Smooth muscle cell (in vitro differentiated cells): ENCODE results near the gene RNF152. TPM values are rescaled to one million over a fixed set of nuclear protein-coding genes. Genes with fewer than 3 reads are reported as not detected.

Source experiments
- DNase-seq: peaks from one replicate; lab custom pipeline; 2025; ENCODE audit not compliant: unreplicated experiment; lab: John Stamatoyannopoulos, UW
- H2AFZ ChIP-seq: fragments of 200-600 bp; sonication (generic); 2 replicates; pipeline ENCODE4 v1.6.0; 2016; ENCODE audit warnings: antibody characterized with exemption, low read depth, mild to moderate bottlenecking
- H3F3A ChIP-seq: fragments of 200-600 bp; sonication (generic); 2 replicates; pipeline ENCODE4 v1.6.0; 2017; ENCODE audit warnings: antibody characterized with exemption, low read depth
- H3K27ac ChIP-seq: fragments of 200-600 bp; sonication (generic); 2 replicates; pipeline ENCODE4 v1.5.1; 2016; ENCODE audit warnings: low read depth, mild to moderate bottlenecking
- H3K27me3 ChIP-seq: fragments of 200-600 bp; sonication (generic); 2 replicates; pipeline ENCODE4 v1.6.1; 2016; ENCODE audit warnings: low read depth, mild to moderate bottlenecking
- H3K36me3 ChIP-seq: fragments of 200-600 bp; sonication (generic); 2 replicates; pipeline ENCODE4 v1.5.1; 2016; ENCODE audit warnings: low read depth
- H3K4me1 ChIP-seq: fragments of 200-600 bp; sonication (generic); 2 replicates; pipeline ENCODE4 v1.5.1; 2016; ENCODE audit warnings: low read depth
- H3K4me2 ChIP-seq: fragments of 200-600 bp; sonication (generic); 2 replicates; pipeline ENCODE4 v1.6.0; 2016; ENCODE audit warnings: mild to moderate bottlenecking
- H3K4me3 ChIP-seq: fragments of 200-600 bp; sonication (generic); 2 replicates; pipeline ENCODE4 v1.5.1; 2016; ENCODE audit warnings: mild to moderate bottlenecking
- H3K79me2 ChIP-seq: fragments of 200-600 bp; sonication (generic); 2 replicates; pipeline ENCODE4 v1.6.0; 2016; ENCODE audit warnings: low read depth, mild to moderate bottlenecking
- H3K9ac ChIP-seq: fragments of 200-600 bp; sonication (generic); 2 replicates; pipeline ENCODE4 v1.6.0; 2016; ENCODE audit warnings: low read depth
- H3K9me3 ChIP-seq: fragments of 200-600 bp; sonication (generic); replicated peaks from 2 replicates; pipeline ENCODE4 v1.5.1; 2016; ENCODE audit warnings: low read depth
- H4K20me1 ChIP-seq: fragments of 200-600 bp; sonication (generic); 2 replicates; pipeline ENCODE4 v1.6.0; 2016; ENCODE audit warnings: low read depth
- CTCF ChIP-seq: fragments of 200-600 bp; sonication (generic); IDR thresholded peaks from 2 replicates; pipeline ENCODE4 v1.5.1; 2017; ENCODE audit warnings: borderline replicate concordance, mild to moderate bottlenecking, antibody characterized with exemption; ENCODE audit not compliant: insufficient read depth, poor library complexity, severe bottlenecking
- WGBS: methylation state at CpG from one replicate; pipeline ENCODE4 v1.1.7; 2016; ENCODE audit warnings: low lambda C conversion rate; 5-methylcytosine and 5-hydroxymethylcytosine counted together
- polyA plus RNA-seq: library from polyadenylated mRNA; unstranded; fragments of >200 nt; fragmentation: Nextera tagmentation; extraction: Ambion mirVana; gene quantifications from 2 replicates; pipeline ENCODE4 v1.2.1, GENCODE V29; 2016
- total RNA-seq: library from RNA; depleted of rRNA; stranded (reverse); fragments of >200 nt; gene quantifications from 2 replicates; pipeline ENCODE4 v1.2.3, GENCODE V29; 2014

Gene RNF152
- total and polyA plus RNA-seq, 2 experiments from 2014 or later, result 10.6 to 56.6 TPM

GRCh38 chr18:61853855-61854254, 39.0 kb downstream of the RNF152 start:
- no peak overlapping the region for H3K27ac ChIP-seq
- H3K79me2 ChIP-seq, result peaks cover 100% of the 10 kb centered on the region
- no peaks in the 10 kb centered on the region for H3K9me3 ChIP-seq
- no peaks in the 10 kb centered on the region for H3K36me3 ChIP-seq
- DNase-seq, result no peak
- peaks cover 12% of the 10 kb centered on the region for H3K4me1 ChIP-seq
- H3F3A ChIP-seq, result no peaks in the 10 kb centered on the region
- WGBS, result 96% methylated on average over 3 of the region's 3 CpGs
- H3K27me3 ChIP-seq, result no peaks in the 10 kb centered on the region
- H4K20me1 ChIP-seq, result peaks cover 100% of the 10 kb centered on the region
- H3K4me2 ChIP-seq, result no peak overlapping the region
- H3K9ac ChIP-seq, result no peak overlapping the region
- no peak overlapping the region for H2AFZ ChIP-seq
- TF ChIP-seq CTCF, result no peak
- no peak overlapping the region for H3K4me3 ChIP-seq

GRCh38 chr18:61852496-61852895, 40.3 kb downstream of the RNF152 start:
- H3K27ac ChIP-seq, result peak overlapping the region; percentile 36
- no peak for TF ChIP-seq CTCF
- peaks cover 12% of the 10 kb centered on the region for H3K4me1 ChIP-seq
- H3K4me3 ChIP-seq, result no peak overlapping the region
- H3F3A ChIP-seq, result peaks cover 4% of the 10 kb centered on the region
- 88% methylated on average over 1 of the region's 1 CpG for WGBS
- H4K20me1 ChIP-seq, result peaks cover 100% of the 10 kb centered on the region
- H2AFZ ChIP-seq, result no peak overlapping the region
- H3K9ac ChIP-seq, result peak overlapping the region; percentile 0
- DNase-seq, result no peak
- no peak overlapping the region for H3K4me2 ChIP-seq
- no peaks in the 10 kb centered on the region for H3K27me3 ChIP-seq
- H3K9me3 ChIP-seq, result no peaks in the 10 kb centered on the region
- H3K36me3 ChIP-seq, result no peaks in the 10 kb centered on the region
- peaks cover 100% of the 10 kb centered on the region for H3K79me2 ChIP-seq

- Histone ChIP-seq H3K9ac (peak overlapping the region; percentile 0), H3K4me2 (no peak overlapping the region), H4K20me1 (peaks cover 100% of the 10 kb centered on the region), H3K4me1 (peaks cover 12% of the 10 kb centered on the region), H2AFZ (no peak overlapping the region), H3K36me3 (no peaks in the 10 kb centered on the region), H3F3A (peaks cover 4% of the 10 kb centered on the region), H3K27me3 (no peaks in the 10 kb centered on the region), H3K79me2 (peaks cover 100% of the 10 kb centered on the region), H3K27ac (peak overlapping the region; percentile 36), H3K9me3 (no peaks in the 10 kb centered on the region), H3K4me3 (no peak overlapping the region)
- DNase-seq, result no peak
- no peak for TF ChIP-seq CTCF
- 64% methylated on average over 3 of the region's 3 CpGs for WGBS
Observed at GRCh38 chr18:61851940-61852451, 40.8 kb downstream of the RNF152 start.

GRCh38 chr18:61851279-61851678, 41.5 kb downstream of the RNF152 start:
- Histone ChIP-seq H3K79me2 (peaks cover 100% of the 10 kb centered on the region), H3K27ac (peak overlapping the region; percentile 36), H3K4me1 (peaks cover 12% of the 10 kb centered on the region), H3K27me3 (no peaks in the 10 kb centered on the region), H3K36me3 (no peaks in the 10 kb centered on the region), H3K4me3 (no peak overlapping the region), H3F3A (peaks cover 4% of the 10 kb centered on the region), H3K9me3 (no peaks in the 10 kb centered on the region), H4K20me1 (peaks cover 100% of the 10 kb centered on the region), H3K9ac (no peak overlapping the region), H3K4me2 (no peak overlapping the region), H2AFZ (no peak overlapping the region)
- no peak for DNase-seq
- 90% methylated on average over 3 of the region's 3 CpGs for WGBS
- TF ChIP-seq CTCF, result no peak
